Transverse colon (tissue), 4 donors: ENCODE measurements around the gene MAST4. TPM values are rescaled to one million over a fixed set of nuclear protein-coding genes. Genes with fewer than 3 reads are reported as not detected.

Experiments used
- DNase-seq: peaks from one replicate; pipeline ENCODE4 v3.0.0-alpha.2; 2019
- H3K27ac ChIP-seq, 4 donors: fragments of 200-600 bp; sonication (generic); 2 replicates each; pipeline ENCODE4 v1.5.1; 2016 to 2018; ENCODE audit warnings: inconsistent platforms in 4 of 4
- H3K27me3 ChIP-seq: fragments of 200-600 bp; sonication (generic); 2 replicates; pipeline ENCODE4 v1.5.1; 2017; ENCODE audit warnings: inconsistent platforms
- H3K36me3 ChIP-seq, 4 donors: fragments of 200-600 bp; sonication (generic); 2 replicates each; pipeline ENCODE4 v1.5.1; 2017 to 2019; ENCODE audit warnings: inconsistent platforms in 4 of 4
- H3K4me1 ChIP-seq, 4 donors: fragments of 200-600 bp; sonication (generic); 2 replicates each; pipeline ENCODE4 v1.5.1; 2017 to 2020; ENCODE audit warnings: inconsistent platforms in 4 of 4
- H3K4me3 ChIP-seq, 4 donors: fragments of 200-600 bp; sonication (generic); 1 replicate in 1 of 4; 2 replicates in 3 of 4; pipeline versions ENCODE4 v1.5.1 to v1.6.1; 2017 to 2019; ENCODE audit warnings: inconsistent platforms in 4 of 4
- H3K9me3 ChIP-seq, 2 donors: fragments of 200-600 bp; sonication (generic); 2 replicates each; pipeline ENCODE4 v1.5.1; 2017 to 2019; ENCODE audit warnings: inconsistent platforms in 2 of 2
- CTCF ChIP-seq, 5 experiments: fragments of 200-600 bp in 3 of 5; fragments of 450-650 bp in 2 of 5; sonication (generic) in 3 of 5; IDR thresholded peaks; 1 replicate in 2 of 5; 2 replicates in 3 of 5; pipeline ENCODE4 v1.5.1; 2016 to 2017; ENCODE audit warnings: antibody characterized with exemption in 5 of 5, inconsistent platforms in 3 of 5, mild to moderate bottlenecking in 2 of 5, moderate library complexity in 1 of 5
- EP300 ChIP-seq: sonication (generic); formaldehyde crosslinking; IDR thresholded peaks from one replicate; pipeline ENCODE4 v1.6.1; 2017; ENCODE audit warnings: antibody characterized with exemption, low read depth
- POLR2A ChIP-seq: fragments of 450-650 bp; IDR thresholded peaks from one replicate; pipeline ENCODE4 v1.6.1; 2016; ENCODE audit warnings: antibody characterized with exemption, mild to moderate bottlenecking, moderate library complexity
- POLR2AphosphoS5 ChIP-seq, 3 donors: sonication (generic); formaldehyde crosslinking; IDR thresholded peaks; one replicate each; pipeline ENCODE4 v1.6.1; 2016; ENCODE audit warnings: antibody characterized with exemption in 3 of 3
- WGBS, 2 donors: methylation state at CpG; one replicate each; pipeline ENCODE4 v1.1.5; 2018; ENCODE audit warnings: low coverage in 1 of 2; 5-methylcytosine and 5-hydroxymethylcytosine counted together
- in situ Hi-C, 4 donors: fragments of 200-750 bp; cut with MboI; loops; one replicate each; pipeline versions ENCODE4 v1.15.0 to v1.15.1; 2017; ENCODE audit warnings: low sequenced_read_pairs in 3 of 4, low pct_ligation_motif_present in 1 of 4, low pct_unique_long_range_greater_than_20kb in 1 of 4
- intact Hi-C: fragments of 100-400 bp; cut with DNase I; formaldehyde crosslinking; loops from one replicate; pipeline ENCODE4 v1.15.1; 2023; ENCODE audit warnings: low total_unique reads
- total RNA-seq, 4 donors: library from RNA; depleted of rRNA; stranded (reverse); fragments of >200 nt; gene quantifications; one replicate each; pipeline ENCODE4 v1.1.0, GENCODE V29; 2016

MAST4 gene
- total RNA-seq, 4 donors from 2014 or later = 20.3 to 46.8 (median 35.4) TPM

GRCh38 chr5:67196537-67197059 is 600.4 kb downstream of the MAST4 start, which contains the start of gene CD180:
Gene CD180, minus strand, starts transcription at chr5:67196799. Its CDS starts 158 bp downstream, at chr5:67196641.
- 59 to 75% methylated on average over 4 to 5 of the region's 5 CpGs for WGBS, 2 donors
- H3K36me3 ChIP-seq = no peaks in the 10 kb centered on the region
- peak within 1 kb of the TSS in 1 of 4 donors; percentile 7 for H3K4me3 ChIP-seq
- no peak for TF ChIP-seq CTCF (IDR thresholded peaks at IDR 0.05)
- TF ChIP-seq EP300 = no peak
- no peak for TF ChIP-seq POLR2AphosphoS5 (IDR thresholded peaks at IDR 0.05)
- TF ChIP-seq POLR2A = no peak
- DNase-seq = no peak
- intact Hi-C loops (no loop called here), in situ Hi-C loops (no loop called here)
- peak within 1 kb of the TSS in 3 of 4 donors; percentile 25 to 62 (median 35) for H3K27ac ChIP-seq
- no peaks in the 10 kb centered on the region for H3K27me3 ChIP-seq
- H3K9me3 ChIP-seq = no peaks in the 10 kb centered on the region
- peaks cover 0 to 13% (median 4%) of the 10 kb centered on the region in 4 donors for H3K4me1 ChIP-seq

- H3K27ac ChIP-seq = peak overlapping the region in 1 of 4 donors; percentile 62
- TF ChIP-seq POLR2A = no peak
- TF ChIP-seq EP300 = no peak
- no peak for TF ChIP-seq CTCF (IDR thresholded peaks at IDR 0.05)
- TF ChIP-seq POLR2AphosphoS5 (IDR thresholded peaks at IDR 0.05) = no peak
- in situ Hi-C loops = no loop called here
- no peaks in the 10 kb centered on the region for H3K9me3 ChIP-seq
- no peaks in the 10 kb centered on the region for H3K27me3 ChIP-seq
- WGBS, 2 donors = 88 to 92% methylated on average over 1 of the region's 1 CpG
- intact Hi-C loops = no loop called here
- no peak for DNase-seq
- H3K36me3 ChIP-seq = no peaks in the 10 kb centered on the region
- H3K4me3 ChIP-seq = no peak overlapping the region
- peaks cover 0 to 13% (median 4%) of the 10 kb centered on the region in 4 donors for H3K4me1 ChIP-seq
These were observed 601.3 kb downstream of the MAST4 start for GRCh38 chr5:67197536-67197935.

GRCh38 chr5:67198917-67199316 is 602.7 kb downstream of the MAST4 start:
- DNase-seq = no peak
- 33 to 72% methylated on average over 1 of the region's 1 CpG for WGBS, 2 donors
- in situ Hi-C loops = no loop called here
- H3K4me1 ChIP-seq = peaks cover 0 to 8% (median 0%) of the 10 kb centered on the region in 4 donors
- H3K9me3 ChIP-seq = no peaks in the 10 kb centered on the region
- TF ChIP-seq CTCF (IDR thresholded peaks at IDR 0.05) (no peak), EP300 (no peak), POLR2AphosphoS5 (IDR thresholded peaks at IDR 0.05) (no peak), POLR2A (no peak)
- no peaks in the 10 kb centered on the region for H3K36me3 ChIP-seq
- H3K27ac ChIP-seq = no peak overlapping the region
- H3K27me3 ChIP-seq = no peaks in the 10 kb centered on the region
- H3K4me3 ChIP-seq = no peak overlapping the region
- intact Hi-C loops = no loop called here

- H3K4me3 ChIP-seq = no peak overlapping the region
- no peaks in the 10 kb centered on the region for H3K36me3 ChIP-seq
- no peaks in the 10 kb centered on the region for H3K27me3 ChIP-seq
- intact Hi-C loops (no loop called here), in situ Hi-C loops (no loop called here)
- peaks cover 0 to 16% (median 0%) of the 10 kb centered on the region in 4 donors for H3K4me1 ChIP-seq
- DNase-seq = no peak
- TF ChIP-seq CTCF (IDR thresholded peaks at IDR 0.05) (no peak), EP300 (no peak), POLR2A (no peak), POLR2AphosphoS5 (IDR thresholded peaks at IDR 0.05) (no peak)
- H3K27ac ChIP-seq = no peak overlapping the region
- no peaks in the 10 kb centered on the region for H3K9me3 ChIP-seq
These were observed 603.7 kb downstream of the MAST4 start for GRCh38 chr5:67199859-67200258.
